Nephron progenitor cell (in vitro differentiated cells): ENCODE data around the gene SF3B2.

Experiments
- DNase-seq: peaks from one replicate; pipeline ENCODE4 v3.0.0; 2021
- H3K27ac Mint-ChIP-seq: 2 replicates; pipeline ENCODE4 v1.8.0; 2021; ENCODE audit warnings: mild to moderate bottlenecking, moderate library complexity, mixed read lengths
- H3K27me3 Mint-ChIP-seq: 2 replicates; pipeline ENCODE4 v1.8.0; 2021; ENCODE audit warnings: mild to moderate bottlenecking, low read depth, mixed read lengths; ENCODE audit not compliant: poor library complexity
- H3K36me3 Mint-ChIP-seq: 2 replicates; pipeline ENCODE4 v1.8.0; 2021; ENCODE audit warnings: low read depth, mixed read lengths
- H3K4me1 Mint-ChIP-seq: 2 replicates; pipeline ENCODE4 v1.8.0; 2021; ENCODE audit warnings: mixed read lengths
- H3K4me3 Mint-ChIP-seq: 2 replicates; pipeline ENCODE4 v1.8.0; 2021; ENCODE audit warnings: mild to moderate bottlenecking, moderate library complexity, mixed read lengths
- H3K9me3 Mint-ChIP-seq: 2 replicates; pipeline ENCODE4 v1.8.0; 2021; ENCODE audit warnings: mild to moderate bottlenecking, moderate library complexity, mixed read lengths
- TF ChIP-seq, protein P1 (sequence below): fragments of 200-600 bp; sonication (generic); IDR thresholded peaks from 2 replicates; pipeline ENCODE4 v1.5.0; 2021; ENCODE audit warnings: antibody characterized with exemption

The SF3B2 gene

DNA sequence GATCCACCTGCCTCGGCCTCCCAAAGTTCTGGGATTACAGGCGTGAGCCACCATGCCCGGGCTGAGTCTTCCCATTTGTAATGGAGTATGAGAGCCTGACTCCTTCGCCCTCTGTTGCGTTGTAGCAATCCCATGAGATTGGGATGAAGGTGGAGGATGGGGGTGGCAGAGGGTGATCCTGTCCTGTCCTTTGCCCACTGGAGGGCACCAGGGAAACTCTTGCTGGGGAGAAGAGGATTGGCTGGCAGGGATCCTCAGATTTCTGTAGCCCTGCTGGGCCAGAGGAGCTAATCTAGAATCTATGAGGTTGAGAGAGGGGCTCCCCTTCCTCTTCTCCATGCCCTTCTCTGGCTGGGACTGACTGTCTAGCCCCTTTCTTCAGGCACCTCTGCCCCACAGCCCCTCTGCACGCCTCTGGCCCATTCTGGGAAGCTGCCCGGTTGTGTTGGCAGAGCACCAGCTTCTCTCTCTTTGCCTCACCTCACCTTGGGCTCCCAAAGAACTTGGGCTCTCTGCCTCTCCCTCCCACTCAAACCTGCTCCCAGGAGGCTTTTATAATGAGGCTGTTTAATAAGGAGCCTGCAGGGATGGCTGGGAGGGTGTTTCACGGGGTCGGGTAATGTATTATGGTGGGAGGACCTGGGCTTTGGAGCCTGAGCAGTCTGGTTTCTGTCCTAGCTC, 16.4 kb upstream of the SF3B2 start:
- H3K36me3 Mint-ChIP-seq, result peaks cover 4% of the 10 kb centered on the region

DNA sequence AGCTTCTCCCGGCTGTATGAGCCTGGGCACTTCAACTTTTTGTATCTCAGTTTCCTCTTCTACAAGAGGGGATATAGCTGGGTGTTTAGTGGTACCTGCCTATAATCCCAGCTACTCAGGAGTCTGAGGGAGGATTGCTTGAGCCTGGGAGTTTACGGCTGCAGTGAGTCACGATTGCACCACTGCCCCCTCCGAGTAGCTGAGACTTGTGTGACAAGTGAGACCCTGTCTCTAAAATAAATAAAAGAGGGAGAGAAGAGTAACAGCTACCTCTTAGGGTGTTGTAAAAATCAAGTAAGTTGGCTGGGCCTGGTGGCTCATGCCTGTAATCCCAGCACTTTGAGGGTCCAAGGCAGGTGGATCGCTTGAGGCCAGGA, 15.8 kb upstream of the SF3B2 start:
- H3K4me1 Mint-ChIP-seq, result peaks cover 11% of the 10 kb centered on the region
- H3K27ac Mint-ChIP-seq, result no peak overlapping the region
- no peak for DNase-seq
- peaks cover 17% of the 10 kb centered on the region for H3K27me3 Mint-ChIP-seq
- TF ChIP-seq, protein P1, sequence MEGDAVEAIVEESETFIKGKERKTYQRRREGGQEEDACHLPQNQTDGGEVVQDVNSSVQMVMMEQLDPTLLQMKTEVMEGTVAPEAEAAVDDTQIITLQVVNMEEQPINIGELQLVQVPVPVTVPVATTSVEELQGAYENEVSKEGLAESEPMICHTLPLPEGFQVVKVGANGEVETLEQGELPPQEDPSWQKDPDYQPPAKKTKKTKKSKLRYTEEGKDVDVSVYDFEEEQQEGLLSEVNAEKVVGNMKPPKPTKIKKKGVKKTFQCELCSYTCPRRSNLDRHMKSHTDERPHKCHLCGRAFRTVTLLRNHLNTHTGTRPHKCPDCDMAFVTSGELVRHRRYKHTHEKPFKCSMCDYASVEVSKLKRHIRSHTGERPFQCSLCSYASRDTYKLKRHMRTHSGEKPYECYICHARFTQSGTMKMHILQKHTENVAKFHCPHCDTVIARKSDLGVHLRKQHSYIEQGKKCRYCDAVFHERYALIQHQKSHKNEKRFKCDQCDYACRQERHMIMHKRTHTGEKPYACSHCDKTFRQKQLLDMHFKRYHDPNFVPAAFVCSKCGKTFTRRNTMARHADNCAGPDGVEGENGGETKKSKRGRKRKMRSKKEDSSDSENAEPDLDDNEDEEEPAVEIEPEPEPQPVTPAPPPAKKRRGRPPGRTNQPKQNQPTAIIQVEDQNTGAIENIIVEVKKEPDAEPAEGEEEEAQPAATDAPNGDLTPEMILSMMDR, result no peak
- H3K4me3 Mint-ChIP-seq, result no peak overlapping the region
- peaks cover 8% of the 10 kb centered on the region for H3K36me3 Mint-ChIP-seq
- peaks cover 35% of the 10 kb centered on the region for H3K9me3 Mint-ChIP-seq

More for the DNA sequence above, 16.4 kb upstream of the SF3B2 start:
- TF ChIP-seq, protein P1, result no peak
- H3K4me3 Mint-ChIP-seq, result no peak overlapping the region
- H3K4me1 Mint-ChIP-seq, result peaks cover 11% of the 10 kb centered on the region
- no peak overlapping the region for H3K27ac Mint-ChIP-seq
- H3K9me3 Mint-ChIP-seq, result peaks cover 35% of the 10 kb centered on the region
- DNase-seq, result no peak
- H3K27me3 Mint-ChIP-seq, result peaks cover 17% of the 10 kb centered on the region

DNA sequence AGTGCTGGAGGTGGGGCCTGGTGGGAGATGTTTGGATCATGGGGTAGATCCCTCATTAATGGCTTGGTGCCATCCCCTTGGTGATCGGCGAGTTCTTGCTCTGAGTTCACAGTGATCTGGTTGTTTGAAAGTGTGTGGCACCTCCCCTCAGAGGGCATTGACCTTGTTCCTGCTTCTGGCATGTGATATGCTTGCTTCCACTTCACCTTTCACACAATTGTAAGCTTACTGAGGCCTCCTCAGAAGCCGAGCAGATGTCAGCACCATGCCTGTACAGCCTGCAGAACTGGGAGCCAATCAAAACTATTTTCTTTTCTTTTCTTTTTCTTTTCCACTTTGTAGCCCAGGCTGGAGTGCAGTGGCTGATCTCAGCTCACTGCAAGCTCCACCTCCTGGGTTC, 14.8 kb upstream of the SF3B2 start:
- Mint-ChIP-seq H3K36me3 (peaks cover 18% of the 10 kb centered on the region), H3K27me3 (peaks cover 17% of the 10 kb centered on the region), H3K27ac (no peak overlapping the region), H3K4me3 (no peak overlapping the region), H3K9me3 (peaks cover 35% of the 10 kb centered on the region), H3K4me1 (peaks cover 11% of the 10 kb centered on the region)
- TF ChIP-seq, protein P1, result no peak
- no peak for DNase-seq

DNA sequence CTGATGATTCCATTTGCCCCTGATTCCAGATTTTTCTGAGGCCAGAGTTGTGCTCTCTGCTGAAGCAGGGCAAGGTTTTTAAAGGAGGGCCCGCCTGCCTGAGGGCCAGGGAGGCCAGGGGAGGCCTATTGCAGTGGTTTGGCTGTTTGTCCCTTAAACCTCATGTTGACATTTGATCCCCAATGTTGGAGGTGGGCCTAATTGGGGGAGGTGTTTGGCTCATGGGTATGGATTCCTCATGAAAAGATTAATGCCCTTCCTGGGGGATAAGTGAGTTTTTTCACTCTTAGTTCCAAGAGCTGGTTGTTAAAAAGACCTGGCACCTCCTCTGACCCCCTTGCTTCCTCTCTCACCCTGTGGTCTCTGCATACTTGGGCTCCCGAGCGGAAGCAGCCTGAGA, 12.4 kb upstream of the SF3B2 start:
- peaks cover 31% of the 10 kb centered on the region for H3K9me3 Mint-ChIP-seq
- peak overlapping the region; percentile 72 for H3K27ac Mint-ChIP-seq
- TF ChIP-seq, protein P1, result no peak
- no peak for DNase-seq
- peaks cover 14% of the 10 kb centered on the region for H3K4me1 Mint-ChIP-seq
- peaks cover 33% of the 10 kb centered on the region for H3K36me3 Mint-ChIP-seq
- H3K27me3 Mint-ChIP-seq, result peaks cover 8% of the 10 kb centered on the region
- no peak overlapping the region for H3K4me3 Mint-ChIP-seq

DNA sequence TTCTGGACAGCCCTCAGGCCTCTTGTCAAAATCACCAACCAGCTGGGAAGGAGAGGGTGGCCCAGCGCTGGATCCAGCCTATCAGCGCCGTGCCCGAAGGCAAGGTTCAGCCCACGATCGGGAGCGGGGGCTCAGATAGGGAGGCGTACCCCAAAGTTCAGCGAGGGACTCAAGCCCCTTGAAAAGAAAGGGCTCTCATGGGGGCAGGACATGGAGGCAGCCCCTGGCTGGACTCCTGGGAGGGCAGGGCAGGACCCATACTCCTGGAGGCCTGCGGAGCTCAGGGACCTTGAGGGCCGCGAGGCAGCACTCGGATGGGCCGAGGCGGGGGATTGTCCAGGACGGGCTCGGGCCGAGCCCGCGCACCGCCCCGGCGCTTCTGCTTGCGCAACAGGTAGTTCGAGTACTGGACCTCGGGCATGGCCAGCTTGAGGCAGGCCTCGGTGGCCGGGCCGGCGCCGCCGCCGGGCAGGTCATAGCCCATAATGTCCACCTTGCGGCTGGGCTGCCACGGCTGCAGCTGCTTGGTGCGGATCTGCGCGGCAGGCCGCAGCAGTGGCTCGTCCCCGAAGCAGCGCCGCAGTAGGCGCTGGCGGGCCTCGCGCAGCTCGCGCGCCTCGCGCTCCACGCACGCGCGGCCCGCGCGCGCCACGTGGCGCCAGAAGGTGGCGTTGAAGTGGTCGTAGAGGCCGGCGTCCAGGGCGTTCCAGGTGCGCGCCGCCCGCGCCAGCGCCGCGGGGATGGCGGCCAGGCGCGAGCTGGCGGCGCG, 9.8 kb upstream of the SF3B2 start:
- H3K4me3 Mint-ChIP-seq, result no peak overlapping the region

More for the DNA sequence above, 9.8 kb upstream of the SF3B2 start:
- peaks cover 12% of the 10 kb centered on the region for H3K9me3 Mint-ChIP-seq
- no peak overlapping the region for H3K27ac Mint-ChIP-seq
- peaks cover 31% of the 10 kb centered on the region for H3K36me3 Mint-ChIP-seq
- no peak for DNase-seq
- peaks cover 30% of the 10 kb centered on the region for H3K4me1 Mint-ChIP-seq
- TF ChIP-seq, protein P1, result no peak
- H3K27me3 Mint-ChIP-seq, result peaks cover 4% of the 10 kb centered on the region
